NCI-H2107 treated with DMSO at 0.1 percent for 48 hours (cell line): ENCODE results near the gene TEKT2.

Source experiments
- DNase-seq: peaks from one replicate; lab custom pipeline; 2025; ENCODE audit not compliant: unreplicated experiment; lab: John Stamatoyannopoulos, UW

The TEKT2 gene

DNA sequence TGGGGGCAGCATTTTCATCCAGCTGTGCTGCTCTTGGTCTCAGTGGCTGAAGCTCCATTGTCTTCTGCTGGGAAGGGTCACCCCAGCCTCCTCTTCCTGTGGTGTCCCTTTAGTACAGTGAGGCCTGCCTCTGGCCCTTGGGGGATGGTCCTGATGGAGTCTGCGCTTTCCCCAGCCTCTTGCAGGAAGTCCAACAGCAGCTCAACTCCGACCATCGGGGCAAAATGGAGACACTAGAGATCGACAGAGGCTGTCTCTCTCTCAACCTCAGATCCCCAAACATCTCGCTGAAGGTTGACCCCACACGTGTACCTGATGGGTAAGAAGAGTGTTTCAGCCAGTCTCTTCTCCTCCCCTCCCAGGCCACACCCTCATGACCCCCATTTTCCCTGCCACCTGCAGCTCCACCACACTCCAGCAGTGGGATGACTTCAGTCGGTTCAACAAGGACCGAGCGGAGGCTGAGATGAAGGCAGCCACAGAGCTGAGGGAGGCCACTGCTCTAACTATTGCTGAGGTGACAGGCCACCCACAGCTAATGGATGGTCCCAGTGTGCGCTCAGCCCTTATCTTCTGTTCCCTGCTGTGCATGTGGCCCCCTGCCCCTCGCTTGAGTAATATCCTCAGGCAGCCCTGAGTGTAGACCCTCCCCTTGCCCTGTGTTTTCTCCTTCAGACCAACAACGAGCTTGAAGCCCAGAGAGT, 2.8 kb downstream of the TEKT2 start:
- DNase-seq: no peak

DNA sequence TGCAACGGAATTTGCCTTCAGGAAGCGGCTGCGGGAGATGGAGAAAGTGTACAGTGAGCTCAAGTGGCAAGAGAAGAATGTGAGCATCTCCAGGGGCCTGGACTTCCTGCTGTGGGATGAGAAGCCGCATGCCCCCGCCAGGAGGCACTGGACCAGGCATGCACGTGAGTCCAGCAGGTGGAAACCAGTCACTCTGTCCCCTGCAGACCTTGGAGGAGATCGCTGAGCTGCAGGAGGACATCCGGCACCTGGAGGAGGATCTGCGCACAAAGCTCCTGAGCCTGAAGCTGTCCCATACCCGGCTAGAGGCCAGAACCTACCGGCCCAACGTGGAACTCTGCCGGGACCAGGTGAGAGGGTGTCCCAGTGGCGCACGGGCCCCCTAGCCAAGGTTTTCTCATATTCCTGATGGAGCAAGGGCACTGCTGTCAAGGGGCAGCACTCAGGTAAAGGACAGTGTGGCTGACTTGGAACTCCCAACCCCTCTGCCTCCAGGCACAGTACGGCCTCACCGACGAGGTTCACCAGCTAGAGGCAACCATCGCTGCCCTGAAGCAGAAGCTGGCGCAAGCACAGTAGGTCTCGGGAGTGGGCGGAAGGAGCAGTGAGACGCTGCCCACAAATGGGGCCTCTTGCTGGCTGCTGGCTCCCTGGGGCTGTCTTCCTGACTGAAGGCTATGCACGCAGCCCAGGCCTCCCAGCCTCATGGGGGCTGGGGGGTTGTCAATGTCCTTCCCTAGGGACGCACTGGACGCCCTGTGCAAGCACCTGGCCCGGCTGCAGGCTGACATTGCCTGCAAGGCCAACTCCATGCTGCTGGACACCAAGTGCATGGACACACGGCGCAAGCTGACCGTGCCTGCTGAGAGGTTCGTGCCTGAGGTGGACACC, 3.6 kb downstream of the TEKT2 start:
- DNase-seq: no peak

DNA sequence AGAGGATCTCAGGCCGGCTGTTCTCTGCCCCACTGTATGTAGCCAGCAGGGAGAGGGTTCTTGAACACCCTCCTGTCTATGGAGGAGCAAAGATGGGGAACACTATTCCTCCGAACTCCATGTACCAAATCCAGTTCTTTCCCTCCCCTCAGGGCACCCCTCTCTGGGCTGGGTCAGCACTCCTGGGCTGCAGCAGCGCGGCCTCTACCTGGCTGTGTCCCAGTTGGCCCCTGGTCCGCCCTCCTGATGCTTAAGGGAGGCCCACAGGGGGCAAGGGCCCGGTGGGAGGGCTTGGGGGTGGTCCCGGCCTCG, 4.3 kb downstream of the TEKT2 start:
- no peak for DNase-seq

DNA sequence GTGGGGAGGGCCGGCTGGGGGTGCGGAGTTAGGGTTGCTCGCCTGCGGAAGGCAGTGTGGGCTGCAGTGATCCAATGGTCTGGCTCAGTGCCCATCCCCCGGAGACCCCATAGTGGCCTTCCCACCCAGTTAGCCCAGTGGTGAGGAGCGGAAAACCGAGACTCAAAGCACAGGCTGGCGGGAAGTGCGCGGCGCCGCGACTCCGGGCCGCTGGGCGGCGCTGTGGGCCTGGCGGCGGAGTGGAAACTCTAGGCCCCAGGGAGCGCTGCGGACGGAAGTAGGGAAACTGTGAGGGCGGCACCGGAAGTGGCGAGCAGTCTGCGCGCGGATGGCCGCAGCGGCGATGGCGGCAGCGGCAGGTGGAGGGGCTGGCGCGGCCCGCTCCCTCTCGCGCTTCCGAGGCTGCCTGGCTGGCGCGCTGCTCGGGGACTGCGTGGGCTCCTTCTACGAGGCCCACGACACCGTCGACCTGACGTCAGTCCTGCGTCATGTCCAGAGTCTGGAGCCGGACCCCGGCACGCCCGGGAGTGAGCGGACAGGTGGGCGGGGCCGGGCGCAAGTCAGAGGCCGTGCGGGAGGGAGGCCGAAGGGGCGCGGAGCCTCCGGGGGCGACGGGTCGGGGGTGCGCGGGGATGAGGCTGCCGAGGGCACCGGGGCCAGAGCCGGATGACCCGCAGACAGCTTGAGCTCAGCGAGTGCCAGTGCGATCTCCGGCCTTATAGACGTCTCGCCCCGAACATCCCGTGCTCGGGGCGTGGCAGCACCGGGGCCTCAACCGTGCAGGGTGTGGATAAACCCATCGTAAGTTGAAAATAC, 4.9 kb downstream of the TEKT2 start, which contains the start of gene ADPRS:
Gene ADPRS, plus strand, starts transcription at position 316 of the 816 bp plus-strand sequence. Its CDS starts 13 bp downstream, at position 329.
- DNase-seq: peak; percentile 62

DNA sequence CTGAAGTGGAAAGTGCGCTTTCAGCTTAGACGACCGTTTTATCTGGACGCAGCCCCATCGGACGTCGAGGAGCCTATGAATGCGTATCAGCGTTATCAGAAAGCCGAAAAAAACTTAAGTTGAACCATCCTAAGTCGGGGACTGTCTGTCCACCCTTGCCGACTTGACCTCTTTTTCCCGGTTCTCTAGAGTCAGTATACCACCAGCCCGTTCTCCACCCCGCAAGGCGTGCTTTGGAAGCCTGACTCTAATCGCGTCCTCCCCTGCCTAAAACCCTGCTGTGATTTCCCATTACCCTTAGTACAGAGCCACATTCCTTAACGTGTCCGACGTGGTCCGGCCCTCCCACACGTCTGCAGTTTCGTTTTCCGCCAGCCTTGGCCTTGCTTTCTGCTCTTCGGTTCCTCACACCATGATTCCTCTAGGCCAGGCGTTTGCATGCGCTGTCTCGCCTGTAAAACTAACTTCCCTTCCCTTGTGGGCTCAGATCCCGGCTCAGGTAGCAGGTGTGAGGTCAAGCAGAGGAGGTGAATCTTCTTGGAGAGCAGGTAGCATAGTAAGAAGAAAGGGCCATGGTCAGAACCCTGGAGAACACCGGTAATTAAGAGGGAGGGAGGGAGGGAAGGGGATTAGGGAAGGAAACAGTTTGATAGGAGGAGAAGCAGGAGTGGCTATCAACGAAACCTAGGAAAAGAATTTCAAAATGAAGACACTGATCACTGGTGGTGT, 5.7 kb downstream of the TEKT2 start:
- DNase-seq: no peak

DNA sequence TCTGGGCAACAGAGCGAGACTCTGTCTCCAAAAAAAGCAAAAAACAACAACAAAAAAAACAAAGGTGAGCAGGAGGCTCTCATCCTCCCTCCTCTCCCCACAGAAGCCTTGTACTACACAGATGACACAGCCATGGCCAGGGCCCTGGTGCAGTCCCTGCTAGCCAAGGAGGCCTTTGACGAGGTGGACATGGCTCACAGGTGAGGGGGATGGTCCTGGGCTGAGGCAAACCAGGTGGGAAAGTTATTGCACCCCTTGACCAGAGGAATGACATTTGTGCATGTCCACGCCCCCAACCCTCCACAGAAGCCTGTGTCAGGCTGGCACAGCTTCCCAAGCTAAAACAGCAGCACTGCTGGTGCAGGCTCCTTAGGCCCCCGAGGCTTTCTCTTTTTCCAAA, 7.2 kb downstream of the TEKT2 start:
- DNase-seq: no peak

DNA sequence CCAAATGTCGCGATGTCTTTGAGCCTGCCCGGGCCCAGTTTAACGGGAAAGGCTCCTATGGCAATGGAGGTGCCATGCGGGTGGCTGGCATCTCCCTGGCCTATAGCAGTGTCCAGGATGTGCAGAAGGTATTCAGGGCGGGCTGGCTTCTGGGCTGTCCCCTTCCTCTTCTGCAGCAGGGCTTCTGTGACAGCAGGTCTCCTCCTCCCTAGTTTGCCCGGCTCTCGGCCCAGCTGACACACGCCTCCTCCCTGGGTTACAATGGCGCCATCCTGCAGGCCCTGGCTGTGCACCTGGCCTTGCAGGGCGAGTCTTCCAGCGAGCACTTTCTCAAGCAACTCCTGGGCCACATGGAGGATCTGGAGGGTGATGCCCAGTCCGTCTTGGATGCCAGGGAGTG, 7.8 kb downstream of the TEKT2 start:
- no peak for DNase-seq

DNA sequence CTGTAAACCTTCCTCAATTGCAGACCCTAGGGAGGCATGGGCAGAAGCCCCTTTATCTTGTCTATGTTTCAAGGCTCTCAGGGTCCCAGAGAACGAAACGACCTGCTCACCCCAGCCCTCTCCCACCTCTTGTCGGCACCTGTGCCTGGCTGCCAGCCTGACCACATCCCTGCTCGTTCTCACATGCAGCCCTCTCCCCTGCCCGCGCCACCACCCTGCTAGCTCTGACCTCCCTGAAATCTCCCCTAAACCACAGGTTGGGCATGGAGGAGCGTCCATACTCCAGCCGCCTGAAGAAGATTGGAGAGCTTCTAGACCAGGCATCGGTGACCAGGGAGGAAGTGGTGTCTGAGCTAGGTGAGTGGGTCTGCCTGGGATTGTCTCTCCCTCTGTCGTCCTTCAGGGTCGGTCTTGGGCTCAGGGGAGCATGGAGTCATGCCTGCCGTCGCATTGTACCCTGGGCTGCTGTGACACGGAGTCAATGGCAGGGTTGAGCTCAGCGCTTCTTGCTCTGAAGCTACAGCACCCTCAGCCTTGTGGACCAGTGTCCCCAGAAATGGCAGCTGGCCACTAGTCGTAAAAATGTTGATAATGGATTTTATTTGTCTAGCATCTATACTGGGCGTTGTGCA, 8.4 kb downstream of the TEKT2 start:
- DNase-seq: no peak

DNA sequence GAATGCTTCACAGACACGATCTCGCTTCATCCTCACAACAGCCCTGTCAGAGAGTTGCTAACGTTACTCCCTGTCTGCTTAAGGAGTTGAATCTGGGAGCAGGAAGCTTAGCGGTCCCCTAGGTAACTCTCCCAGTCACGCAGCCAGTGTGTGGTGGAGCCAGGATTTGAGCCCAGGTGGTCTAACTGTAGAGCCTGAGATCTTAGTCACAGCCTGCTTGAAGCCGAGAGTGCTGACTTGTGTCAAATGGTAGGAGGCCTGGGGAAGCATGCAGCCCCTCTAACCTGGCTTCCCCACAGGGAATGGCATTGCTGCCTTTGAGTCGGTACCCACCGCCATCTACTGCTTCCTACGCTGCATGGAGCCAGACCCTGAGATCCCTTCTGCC, 8.9 kb downstream of the TEKT2 start:
- no peak for DNase-seq

DNA sequence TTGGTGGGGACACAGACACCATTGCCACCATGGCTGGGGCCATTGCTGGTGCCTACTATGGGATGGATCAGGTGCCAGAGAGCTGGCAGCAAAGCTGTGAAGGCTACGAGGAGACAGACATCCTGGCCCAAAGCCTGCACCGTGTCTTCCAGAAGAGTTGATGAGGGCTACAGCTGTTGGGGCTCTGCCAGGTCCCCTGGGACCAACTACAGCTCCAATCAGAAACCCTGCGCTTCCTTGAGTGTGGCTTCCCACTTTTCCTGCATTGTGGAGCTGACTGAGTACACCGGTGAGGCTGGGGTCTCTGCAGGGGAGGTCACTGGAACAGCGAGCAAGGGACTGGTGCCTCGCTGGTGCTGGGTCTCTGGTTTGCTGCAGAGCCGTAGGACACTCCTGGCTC, 9.3 kb downstream of the TEKT2 start:
- no peak for DNase-seq

DNA sequence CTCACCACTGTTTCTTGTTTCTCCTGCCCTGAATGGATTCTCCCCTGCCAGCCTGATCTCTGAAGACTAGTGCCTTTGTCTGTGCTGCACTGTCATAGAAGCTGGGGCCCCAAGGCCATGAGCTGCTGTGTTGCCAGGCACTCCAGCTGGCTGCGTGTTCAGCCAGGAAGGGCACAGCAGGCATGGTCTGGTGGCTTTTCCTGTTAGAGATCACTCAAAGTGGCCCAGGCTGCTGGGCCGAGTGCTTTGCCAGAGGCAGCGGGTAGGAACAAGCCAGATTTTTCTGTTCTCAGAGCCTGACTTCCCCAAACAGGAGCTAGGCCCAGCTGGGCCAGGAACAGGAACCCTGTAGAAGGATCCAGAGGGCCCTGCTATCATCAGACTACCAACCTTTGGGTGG, 10.0 kb downstream of the TEKT2 start:
- DNase-seq: no peak

DNA sequence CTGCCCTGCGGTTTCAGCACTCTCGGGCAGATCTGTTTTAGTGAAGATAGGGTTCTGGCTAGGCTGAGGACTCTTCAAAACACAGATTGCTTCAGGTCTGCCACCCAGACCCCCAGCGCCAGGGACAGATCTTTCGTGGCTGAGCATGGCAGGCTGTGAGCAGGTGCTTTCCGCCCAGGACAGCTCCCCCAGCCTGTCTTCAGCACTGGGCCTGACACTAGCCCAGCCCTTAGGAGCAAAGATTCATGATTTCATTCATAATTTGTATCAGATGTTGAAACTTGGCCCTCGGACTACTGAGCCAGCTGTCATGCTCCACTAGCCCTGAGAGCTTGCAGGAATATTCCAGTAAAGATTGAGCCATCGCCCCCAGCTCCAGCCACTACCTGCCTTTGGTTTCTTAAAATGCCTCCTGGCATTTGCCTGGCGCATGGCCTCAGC, 10.7 kb downstream of the TEKT2 start:
- DNase-seq: no peak

DNA sequence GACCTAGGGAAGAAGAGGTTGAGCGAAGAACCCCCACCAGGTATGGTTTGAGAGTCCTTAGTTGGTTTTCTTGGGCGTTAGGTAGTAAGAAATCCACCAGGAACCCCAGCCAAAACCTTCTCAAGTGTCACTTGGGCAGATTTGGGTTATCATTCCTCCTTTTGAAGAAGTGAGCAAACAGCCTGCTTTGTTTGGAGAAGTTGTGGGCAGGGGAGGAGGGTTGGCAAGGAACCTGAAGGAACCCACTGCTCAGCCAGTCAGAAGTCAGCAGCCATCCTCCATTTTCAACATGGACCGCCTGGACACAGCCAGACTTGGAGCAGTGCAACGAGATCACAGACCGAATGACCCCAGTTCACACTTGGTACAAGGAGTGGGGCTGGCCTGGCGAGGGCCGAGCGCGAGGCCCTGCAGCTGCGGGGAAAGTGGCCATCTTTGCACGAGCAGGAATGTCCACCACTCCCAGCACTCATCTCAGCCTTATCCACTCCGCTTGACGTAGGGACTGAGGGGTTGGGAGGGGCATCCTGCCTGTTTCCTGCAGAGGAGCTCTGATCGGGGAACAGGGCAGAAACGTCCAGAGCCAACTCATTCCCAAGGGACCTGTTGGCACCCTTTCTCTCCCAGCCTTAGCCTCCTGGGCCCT, 12.0 kb downstream of the TEKT2 start:
- DNase-seq: no peak

DNA sequence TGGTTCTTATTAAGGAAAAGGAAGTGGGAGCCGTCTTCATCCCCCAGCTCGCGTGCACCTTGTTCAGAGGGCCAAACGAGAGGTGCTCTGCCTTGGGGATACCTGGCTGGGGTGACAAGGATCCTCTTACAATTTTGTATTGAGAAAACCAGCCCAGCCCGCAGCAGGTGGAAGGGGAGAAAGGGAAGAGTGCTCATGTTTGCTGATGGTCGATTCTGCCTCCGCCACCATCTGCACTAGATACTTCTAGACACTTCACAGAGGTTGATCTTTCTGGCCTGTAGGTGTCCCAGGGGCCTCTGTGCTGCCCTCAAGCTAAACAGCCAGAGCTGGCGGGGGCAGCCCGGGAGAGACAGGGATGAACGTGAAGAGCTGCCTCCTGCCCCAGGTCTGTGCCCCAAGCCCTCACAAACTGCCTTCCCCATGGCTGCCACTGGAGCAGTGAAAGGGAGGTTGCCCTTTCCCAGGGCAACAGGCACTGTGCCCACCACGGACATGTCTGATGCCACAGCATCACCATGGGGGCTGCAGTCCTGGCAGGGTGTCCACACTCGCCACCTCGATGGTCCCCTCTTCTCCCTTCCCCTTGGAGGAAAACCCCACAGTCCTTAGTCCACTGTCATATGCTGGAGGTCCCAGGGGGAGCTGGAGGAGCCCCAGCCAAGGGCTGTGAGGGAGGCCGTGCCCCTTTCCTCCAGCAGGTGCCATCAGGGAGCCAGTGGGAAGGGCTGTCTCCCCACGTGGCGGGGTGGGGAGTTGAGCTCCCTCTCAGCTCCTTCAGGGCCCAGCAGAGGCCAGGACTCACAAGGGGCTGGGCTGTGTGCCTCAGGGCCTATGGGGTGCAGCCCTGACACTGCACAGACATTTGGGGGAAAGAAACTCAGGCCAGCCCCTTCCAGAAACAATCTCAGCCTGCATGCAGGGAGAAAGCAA, 12.9 kb downstream of the TEKT2 start:
- peak; percentile 66 for DNase-seq

DNA sequence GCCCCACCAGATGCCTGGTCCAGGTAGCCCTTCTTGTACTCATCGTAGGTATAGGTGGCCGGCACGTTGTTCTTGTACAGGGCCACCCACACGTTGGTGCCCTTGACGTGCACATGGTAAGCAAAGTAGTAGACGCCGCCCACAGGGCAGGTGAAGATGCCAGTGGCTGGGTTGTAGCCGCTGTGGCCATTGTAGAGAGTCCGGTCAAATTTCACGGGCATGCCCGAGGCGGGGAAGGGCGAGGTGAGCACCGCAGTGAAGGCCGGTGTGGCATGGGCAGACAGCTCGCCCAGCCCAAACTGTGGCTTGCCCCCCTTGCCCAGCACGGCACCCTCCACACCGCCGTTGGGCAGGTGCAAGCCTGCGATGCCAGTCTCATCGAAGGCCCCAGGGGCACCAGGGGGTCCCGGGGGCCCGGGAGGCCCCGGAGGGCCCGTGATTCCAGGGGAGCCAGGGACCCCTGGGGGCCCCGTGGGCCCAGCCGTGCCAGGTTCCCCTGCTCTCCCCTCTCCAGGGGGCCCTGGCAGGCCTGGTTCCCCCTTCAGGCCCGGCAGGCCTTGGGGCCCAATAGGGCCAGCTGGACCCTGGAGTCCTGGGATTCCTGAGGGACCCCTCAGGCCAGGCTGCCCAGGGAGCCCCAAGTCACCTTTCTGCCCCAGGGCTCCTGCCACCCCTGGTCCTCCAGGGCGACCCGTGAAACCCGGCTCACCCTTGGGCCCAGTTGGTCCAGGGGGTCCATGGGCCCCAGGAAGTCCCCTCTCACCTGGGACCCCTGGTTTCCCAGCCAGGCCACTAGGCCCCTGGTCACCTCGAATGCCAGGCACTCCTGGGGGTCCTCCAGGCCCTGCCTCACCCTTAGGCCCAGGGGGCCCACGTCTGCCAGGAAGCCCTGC, 14.0 kb downstream of the TEKT2 start:
- DNase-seq: no peak

DNA sequence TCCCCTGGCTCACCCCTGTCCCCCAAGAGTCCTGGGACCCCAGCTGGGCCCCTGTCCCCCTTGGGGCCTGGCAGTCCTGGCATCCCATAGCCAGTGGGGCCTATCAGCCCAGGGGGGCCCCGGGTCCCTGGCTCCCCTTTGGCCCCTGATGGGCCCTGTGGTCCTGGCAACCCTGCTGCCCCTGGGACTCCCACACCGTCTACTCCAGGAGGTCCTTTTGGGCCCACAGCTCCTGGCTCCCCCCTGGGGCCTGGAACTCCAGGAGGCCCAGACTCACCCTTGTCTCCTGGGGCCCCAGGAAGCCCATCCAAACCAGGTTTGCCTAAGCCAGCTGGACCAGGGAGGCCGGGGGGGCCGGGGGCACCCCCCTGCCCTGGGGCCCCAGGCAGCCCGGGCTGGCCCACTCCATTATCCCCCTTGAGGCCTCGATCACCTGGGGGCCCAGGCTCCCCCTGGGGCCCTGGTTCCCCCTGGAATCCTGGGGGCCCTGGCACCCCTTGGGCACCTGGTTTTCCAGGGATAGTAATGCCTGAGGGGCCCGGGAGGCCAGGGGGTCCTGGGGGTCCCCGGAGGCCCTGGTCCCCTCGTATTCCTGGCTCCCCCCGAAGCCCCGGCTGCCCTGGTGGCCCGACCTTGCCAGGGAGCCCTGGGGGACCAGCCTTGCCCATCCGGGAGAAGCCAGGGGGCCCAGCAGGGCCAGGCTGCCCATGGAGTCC, 14.9 kb downstream of the TEKT2 start:
- DNase-seq: no peak

DNA sequence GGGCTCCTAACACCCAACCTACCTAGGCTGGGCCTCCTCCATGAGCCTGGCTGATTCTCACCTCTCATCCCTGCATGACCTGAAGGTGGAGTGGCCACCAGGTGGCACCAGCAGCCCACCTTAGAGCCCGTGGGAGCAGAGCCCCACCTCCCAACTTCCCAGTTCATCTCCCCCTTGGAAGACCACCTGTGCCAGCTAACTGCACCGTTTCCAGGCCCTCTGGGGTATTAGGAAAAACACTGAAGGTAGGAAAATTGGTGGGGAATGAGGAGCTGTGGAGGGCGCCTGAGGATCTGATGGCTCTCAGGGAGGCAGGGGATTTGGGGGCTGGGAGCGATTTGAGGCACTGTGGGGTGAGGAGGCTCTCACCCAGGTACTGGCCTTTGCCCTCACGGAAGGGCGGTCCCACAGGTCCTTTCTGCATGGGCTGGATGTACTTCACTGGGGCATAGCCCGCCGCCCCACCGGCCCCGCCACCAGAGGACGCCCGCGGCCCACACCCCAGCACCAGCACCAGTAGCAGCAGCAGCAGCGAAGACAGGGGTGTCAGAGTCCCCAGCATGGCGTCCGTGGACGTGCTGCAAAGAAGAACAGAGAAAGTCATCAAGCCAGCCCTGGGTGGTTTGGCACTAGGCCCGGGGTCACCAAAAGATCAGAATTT, 15.9 kb downstream of the TEKT2 start:
- peak; percentile 54 for DNase-seq
